K562 (cell line): ENCODE measurements around the gene PLEKHN1.

Experiments
- CTCF ChIP-seq, 3 experiments: IDR thresholded peaks in 2 of 3; conservative IDR thresholded peaks in 1 of 3; 2 replicates each; pipeline ENCODE4 v1.5.1; 2011 to 2012; ENCODE audit warnings: low read length in 3 of 3, mild to moderate bottlenecking in 3 of 3, control low read depth in 2 of 3, improper control_type of control experiment in 1 of 3, inconsistent platforms in 1 of 3, low read depth in 1 of 3, mixed read lengths in 1 of 3, moderate library complexity in 1 of 3; ENCODE audit not compliant: insufficient read depth in 2 of 3
- EZH2 ChIP-seq: IDR thresholded peaks from 2 replicates; pipeline ENCODE4 v1.6.1; 2012; ENCODE audit warnings: low read depth, mild to moderate bottlenecking, inconsistent platforms, low read length, borderline replicate concordance
- GABPA ChIP-seq: fragments of 200-800 bp; sonication (Bioruptor generic); conservative IDR thresholded peaks from 2 replicates; pipeline ENCODE4 v1.6.1; 2016; ENCODE audit warnings: low read depth, missing genetic modification characterization, missing compliant biosample characterization
- POLR2A ChIP-seq: fragments of 450-650 bp; conservative IDR thresholded peaks from 2 replicates; pipeline ENCODE4 v1.6.1; 2016
- SRF ChIP-seq, 2 experiments: fragments of 250-450, 450-650 bp in 1 of 2; sonication (Bioruptor Pico) in 1 of 2; sonication (generic) in 1 of 2; formaldehyde crosslinking; IDR thresholded peaks; 2 replicates each; pipeline versions ENCODE4 v1.5.0 to v1.5.1; 2020 to 2022; ENCODE audit warnings: mild to moderate bottlenecking in 1 of 2, missing genetic modification reagents in 1 of 2
- TSC22D4 ChIP-seq: fragments of 450-650 bp; IDR thresholded peaks from 2 replicates; pipeline ENCODE4 v1.6.1; 2016; ENCODE audit warnings: missing genetic modification characterization, missing biosample characterization, control low read depth
- ZBTB40 ChIP-seq, 2 experiments: fragments of 450-650 bp in 1 of 2; sonication (generic) in 1 of 2; formaldehyde crosslinking in 1 of 2; IDR thresholded peaks; 2 replicates each; pipeline versions ENCODE4 v1.7.1 to v1.9.0; 2016 to 2022; ENCODE audit warnings: inconsistent platforms in 1 of 2, mild to moderate bottlenecking in 1 of 2, missing genetic modification reagents in 1 of 2

GRCh38 chr1:980602-981395 lies 14.5 kb downstream of the PLEKHN1 start:
- TF ChIP-seq SRF (CRISPR knock-in tag; IDR thresholded peaks at IDR 0.05) (no peak), TSC22D4 (tag) (no peak), ZBTB40 (IDR thresholded peaks at IDR 0.05) (no peak), ZBTB40 (CRISPR knock-in tag; IDR thresholded peaks at IDR 0.05) (no peak), GABPA (tag) (no peak), EZH2 (no peak), POLR2A (no peak), CTCF (IDR thresholded peaks at IDR 0.05 in 2 of 3, conservative IDR thresholded peaks at IDR 0.05 in 1 of 3; ENCODE audit: insufficient read depth in 2 of 3, low read depth in 1 of 3, low read length in 3 of 3) (no peak)
